GM23338 (cell line): ENCODE measurements around the gene XRN1. TPM values are rescaled to one million over a fixed set of nuclear protein-coding genes. Genes with fewer than 3 reads are reported as not detected.

Source experiments
- ATAC-seq: fragments of 200-7000 bp; cut with Tn5 transposase; 3 replicates; pipeline ENCODE4 v1.9.1; 2020
- DNase-seq: peaks from one replicate; pipeline ENCODE4 v3.0.0-alpha.2; 2015; ENCODE audit warnings: low spot score
- H2AFZ ChIP-seq: fragments of 200-600 bp; sonication (generic); 2 replicates; pipeline ENCODE4 v1.8.0; 2016; ENCODE audit warnings: antibody characterized with exemption, mild to moderate bottlenecking, moderate library complexity
- H3F3A ChIP-seq: fragments of 200-600 bp; sonication (generic); replicated peaks from 2 replicates; pipeline ENCODE4 v1.8.0; 2017; ENCODE audit warnings: antibody characterized with exemption, mixed run types, low read depth
- H3K27ac ChIP-seq: fragments of 200-600 bp; sonication (generic); 2 replicates; pipeline ENCODE4 v1.6.1; 2016; ENCODE audit warnings: low read depth
- H3K27me3 ChIP-seq: fragments of 200-600 bp; sonication (generic); 2 replicates; pipeline ENCODE4 v1.8.0; 2016; ENCODE audit warnings: mild to moderate bottlenecking, mixed run types, moderate library complexity; ENCODE audit not compliant: insufficient read depth
- H3K36me3 ChIP-seq: fragments of 200-600 bp; sonication (generic); 2 replicates; pipeline ENCODE4 v1.8.0; 2016; ENCODE audit warnings: mild to moderate bottlenecking; ENCODE audit not compliant: insufficient read depth
- H3K4me1 ChIP-seq: fragments of 200-600 bp; sonication (generic); 2 replicates; pipeline ENCODE4 v1.8.0; 2016; ENCODE audit warnings: mild to moderate bottlenecking, moderate library complexity; ENCODE audit not compliant: insufficient read depth
- H3K4me2 ChIP-seq: fragments of 200-600 bp; sonication (generic); 2 replicates; pipeline ENCODE4 v1.7.1; 2017; ENCODE audit warnings: mixed run types
- H3K4me3 ChIP-seq: fragments of 200-600 bp; sonication (generic); 2 replicates; pipeline ENCODE4 v1.6.1; 2016; ENCODE audit warnings: mixed run types
- H3K79me2 ChIP-seq: fragments of 200-600 bp; sonication (generic); replicated peaks from 2 replicates; pipeline ENCODE4 v1.8.0; 2017; ENCODE audit warnings: mild to moderate bottlenecking; ENCODE audit not compliant: insufficient read depth
- H3K9me2 ChIP-seq: fragments of 200-600 bp; sonication (generic); 2 replicates; pipeline ENCODE4 v1.8.0; 2017; ENCODE audit not compliant: insufficient read depth
- H4K20me1 ChIP-seq: fragments of 200-600 bp; sonication (generic); replicated peaks from 2 replicates; pipeline ENCODE4 v1.8.0; 2017; ENCODE audit warnings: mild to moderate bottlenecking; ENCODE audit not compliant: insufficient read depth
- H3K27ac Mint-ChIP-seq: 2 replicates; pipeline ENCODE4 v1.8.0; 2020; ENCODE audit warnings: inconsistent platforms, mild to moderate bottlenecking, moderate library complexity, mixed read lengths
- H3K27me3 Mint-ChIP-seq: 3 replicates; pipeline ENCODE4 v1.8.0; 2022; ENCODE audit warnings: low read depth, mild to moderate bottlenecking, moderate library complexity, mixed read lengths, inconsistent platforms; ENCODE audit not compliant: insufficient read depth, poor library complexity
- H3K36me3 Mint-ChIP-seq: 3 replicates; pipeline ENCODE4 v1.8.0; 2021; ENCODE audit warnings: low read depth, mild to moderate bottlenecking, inconsistent platforms, moderate library complexity, mixed read lengths
- H3K4me1 Mint-ChIP-seq: 3 replicates; pipeline ENCODE4 v1.8.0; 2020; ENCODE audit warnings: mild to moderate bottlenecking, inconsistent platforms, mixed read lengths
- H3K4me3 Mint-ChIP-seq: 3 replicates; pipeline ENCODE4 v1.8.0; 2021; ENCODE audit warnings: moderate library complexity, mild to moderate bottlenecking, inconsistent platforms, mixed read lengths
- H3K9me3 Mint-ChIP-seq: 3 replicates; pipeline ENCODE4 v1.8.0; 2020; ENCODE audit warnings: moderate library complexity, mild to moderate bottlenecking, inconsistent platforms, mixed read lengths
- ETS1 ChIP-seq: IDR thresholded peaks from 2 replicates; pipeline ENCODE4 v1.6.1; 2016; ENCODE audit warnings: antibody characterized with exemption
- JUNB ChIP-seq: IDR thresholded peaks from one replicate; pipeline ENCODE4 v1.6.1; 2016; ENCODE audit warnings: antibody characterized with exemption; ENCODE audit not compliant: unreplicated experiment
- NANOG ChIP-seq: IDR thresholded peaks from 2 replicates; pipeline ENCODE4 v1.6.1; 2016; ENCODE audit warnings: antibody characterized with exemption, borderline replicate concordance
- REST ChIP-seq: IDR thresholded peaks from one replicate; pipeline ENCODE4 v1.6.1; 2018; ENCODE audit warnings: antibody characterized with exemption; ENCODE audit not compliant: unreplicated experiment
- STAT1 ChIP-seq: IDR thresholded peaks from one replicate; pipeline ENCODE4 v1.6.1; 2016; ENCODE audit warnings: antibody characterized with exemption; ENCODE audit not compliant: unreplicated experiment
- ZNF331 ChIP-seq: fragments of 250-450 bp; sonication (Bioruptor Pico); IDR thresholded peaks from 2 replicates; pipeline ENCODE4 v1.5.0; 2020; ENCODE audit warnings: low read depth, mild to moderate bottlenecking, moderate library complexity
- ZNF462 ChIP-seq: fragments of 250-450 bp; sonication (Bioruptor Pico); IDR thresholded peaks from 2 replicates; pipeline ENCODE4 v1.5.0; 2020; ENCODE audit warnings: mild to moderate bottlenecking, moderate library complexity
- polyA plus RNA-seq: library from polyadenylated mRNA; unstranded; fragments of >200 nt; fragmentation: Nextera tagmentation; extraction: Ambion mirVana; gene quantifications from 2 replicates; pipeline ENCODE4 v1.2.1, GENCODE V29; 2016
- total RNA-seq: library from RNA; depleted of rRNA; stranded (reverse); fragments of >200 nt; shearing (Covaris generic); gene quantifications from 2 replicates; pipeline ENCODE4 v1.2.3, GENCODE V29; 2014

The XRN1 gene
- total and polyA plus RNA-seq, 2 experiments from 2014 or later: 10.9 to 16.6 TPM

- H3F3A ChIP-seq: no peaks in the 10 kb centered on the region
- H3K27me3 ChIP-seq: no peaks in the 10 kb centered on the region
- H3K4me1 ChIP-seq: no peaks in the 10 kb centered on the region
- H4K20me1 ChIP-seq: no peaks in the 10 kb centered on the region
- TF ChIP-seq ETS1 (no peak), NANOG (no peak), STAT1 (no peak), ZNF331 (no peak), ZNF462 (CRISPR knock-in tag) (no peak), JUNB (no peak), REST (no peak)
- H3K36me3 Mint-ChIP-seq: peaks cover 3% of the 10 kb centered on the region; the same call in 1 of the 3 replicates
- no peak overlapping the region for H3K4me2 ChIP-seq
- H2AFZ ChIP-seq: no peak overlapping the region
- H3K79me2 ChIP-seq: no peaks in the 10 kb centered on the region
- H3K4me3 Mint-ChIP-seq: no peak overlapping the region
- H3K4me3 ChIP-seq: no peak overlapping the region
- no peak overlapping the region for H3K27ac Mint-ChIP-seq
- no peak for DNase-seq
- peaks cover 4% of the 10 kb centered on the region for H3K36me3 ChIP-seq
- no peaks in the 10 kb centered on the region for H3K4me1 Mint-ChIP-seq
- no peaks in the 10 kb centered on the region for H3K9me3 Mint-ChIP-seq
- H3K9me2 ChIP-seq: no peaks in the 10 kb centered on the region
- no peaks in the 10 kb centered on the region for H3K27me3 Mint-ChIP-seq
- H3K27ac ChIP-seq: no peak overlapping the region
- ATAC-seq: no peak
These were observed 28.8 kb downstream of the XRN1 start for GRCh38 chr3:142418926-142419592.
